ENCODE measurements around the gene LRRC75A.

GRCh38 chr17:16465861-16466338 lies 26.1 kb downstream of the LRRC75A start:
- TF ChIP-seq, protein P1, sequence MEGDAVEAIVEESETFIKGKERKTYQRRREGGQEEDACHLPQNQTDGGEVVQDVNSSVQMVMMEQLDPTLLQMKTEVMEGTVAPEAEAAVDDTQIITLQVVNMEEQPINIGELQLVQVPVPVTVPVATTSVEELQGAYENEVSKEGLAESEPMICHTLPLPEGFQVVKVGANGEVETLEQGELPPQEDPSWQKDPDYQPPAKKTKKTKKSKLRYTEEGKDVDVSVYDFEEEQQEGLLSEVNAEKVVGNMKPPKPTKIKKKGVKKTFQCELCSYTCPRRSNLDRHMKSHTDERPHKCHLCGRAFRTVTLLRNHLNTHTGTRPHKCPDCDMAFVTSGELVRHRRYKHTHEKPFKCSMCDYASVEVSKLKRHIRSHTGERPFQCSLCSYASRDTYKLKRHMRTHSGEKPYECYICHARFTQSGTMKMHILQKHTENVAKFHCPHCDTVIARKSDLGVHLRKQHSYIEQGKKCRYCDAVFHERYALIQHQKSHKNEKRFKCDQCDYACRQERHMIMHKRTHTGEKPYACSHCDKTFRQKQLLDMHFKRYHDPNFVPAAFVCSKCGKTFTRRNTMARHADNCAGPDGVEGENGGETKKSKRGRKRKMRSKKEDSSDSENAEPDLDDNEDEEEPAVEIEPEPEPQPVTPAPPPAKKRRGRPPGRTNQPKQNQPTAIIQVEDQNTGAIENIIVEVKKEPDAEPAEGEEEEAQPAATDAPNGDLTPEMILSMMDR (IDR thresholded peaks at IDR 0.05): no peak
- no peak for TF ChIP-seq POLR2A (IDR thresholded peaks at IDR 0.05)
